Measurements from ENCODE around the gene C1orf216. TPM values are rescaled to one million over a fixed set of nuclear protein-coding genes. Genes with fewer than 3 reads are reported as not detected.
"Not testable (repeated sequence)": the region's sequence is repeated elsewhere in the genome, so short reads cannot be mapped to it uniquely, and the experiment has no call there.

C1orf216 gene
- total RNA-seq, 1 experiment from 2014 or later = 18.0 TPM

DNA sequence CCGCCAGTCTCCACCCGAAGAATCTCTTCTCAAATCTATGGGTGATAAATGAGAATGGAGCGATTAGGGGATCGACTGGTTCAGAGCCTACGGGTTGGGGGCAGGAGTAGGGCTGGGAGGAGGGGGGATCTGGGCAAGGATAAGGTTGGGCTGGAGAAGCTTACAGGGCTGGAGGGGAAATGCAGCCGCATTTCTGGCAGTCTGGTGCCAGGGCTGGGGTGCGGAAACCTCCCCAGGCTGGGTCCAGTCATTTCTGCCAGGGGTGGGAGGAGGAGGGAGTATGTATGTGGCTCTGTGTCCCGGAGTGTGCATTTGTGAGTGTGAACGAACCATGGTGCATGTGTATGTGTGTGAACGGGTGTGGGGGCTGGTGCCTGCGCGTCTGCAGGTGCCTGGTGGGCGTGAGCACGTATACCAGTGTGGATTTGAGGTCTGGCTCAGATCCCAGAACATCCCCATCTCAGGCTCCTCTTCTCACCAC lies 10.2 kb downstream of the C1orf216 start:
- DNase-seq (ENCODE audit: low spot score) = no peak
- in situ Hi-C loops (cut with HindIII; ENCODE audit: low sequenced_read_pairs) = no loop called here

DNA sequence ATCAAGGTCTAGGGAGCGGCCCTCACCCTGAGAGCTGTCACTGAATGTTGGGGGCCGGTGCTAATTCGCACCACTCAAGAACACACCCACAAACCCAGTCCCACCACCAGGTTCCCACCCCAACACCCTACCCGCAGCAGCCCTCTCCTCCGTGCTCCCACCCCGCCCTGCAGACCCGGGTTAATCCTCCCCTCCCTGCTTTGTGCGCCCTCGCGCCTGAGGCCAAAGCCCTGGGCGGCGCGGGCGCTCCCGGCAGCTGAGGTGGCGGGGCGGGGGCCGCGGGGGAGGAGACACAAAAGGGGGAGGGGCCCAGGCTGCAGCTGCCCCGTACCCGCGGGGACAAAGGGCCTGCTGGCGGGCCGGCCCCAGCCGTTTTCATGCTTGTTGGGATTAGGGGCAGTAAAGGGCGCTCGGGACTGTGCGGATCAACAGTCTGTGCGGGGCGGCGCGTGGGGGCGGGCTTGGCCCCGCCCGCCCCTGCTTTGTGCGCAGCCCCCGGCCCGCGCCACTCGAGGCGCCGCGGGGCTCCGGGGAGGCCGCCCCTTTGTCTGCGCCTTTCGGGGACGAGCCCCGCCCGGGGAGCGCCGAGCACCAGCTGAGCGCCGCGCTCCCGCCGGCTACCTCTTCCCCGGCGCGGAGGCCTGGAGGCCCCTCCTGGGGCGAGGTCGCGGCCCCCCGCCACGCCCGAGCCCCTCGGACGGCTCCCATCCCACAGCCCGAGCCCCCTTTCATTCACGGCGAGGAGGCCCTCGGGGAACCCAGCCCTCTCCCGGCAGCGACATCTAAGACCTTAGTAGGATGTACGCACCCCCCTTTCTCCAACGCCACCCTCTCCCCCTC lies 10.9 kb downstream of the C1orf216 start:
- in situ Hi-C loops (cut with HindIII; ENCODE audit: low sequenced_read_pairs) = no loop called here
- DNase-seq (ENCODE audit: low spot score) = no peak

DNA sequence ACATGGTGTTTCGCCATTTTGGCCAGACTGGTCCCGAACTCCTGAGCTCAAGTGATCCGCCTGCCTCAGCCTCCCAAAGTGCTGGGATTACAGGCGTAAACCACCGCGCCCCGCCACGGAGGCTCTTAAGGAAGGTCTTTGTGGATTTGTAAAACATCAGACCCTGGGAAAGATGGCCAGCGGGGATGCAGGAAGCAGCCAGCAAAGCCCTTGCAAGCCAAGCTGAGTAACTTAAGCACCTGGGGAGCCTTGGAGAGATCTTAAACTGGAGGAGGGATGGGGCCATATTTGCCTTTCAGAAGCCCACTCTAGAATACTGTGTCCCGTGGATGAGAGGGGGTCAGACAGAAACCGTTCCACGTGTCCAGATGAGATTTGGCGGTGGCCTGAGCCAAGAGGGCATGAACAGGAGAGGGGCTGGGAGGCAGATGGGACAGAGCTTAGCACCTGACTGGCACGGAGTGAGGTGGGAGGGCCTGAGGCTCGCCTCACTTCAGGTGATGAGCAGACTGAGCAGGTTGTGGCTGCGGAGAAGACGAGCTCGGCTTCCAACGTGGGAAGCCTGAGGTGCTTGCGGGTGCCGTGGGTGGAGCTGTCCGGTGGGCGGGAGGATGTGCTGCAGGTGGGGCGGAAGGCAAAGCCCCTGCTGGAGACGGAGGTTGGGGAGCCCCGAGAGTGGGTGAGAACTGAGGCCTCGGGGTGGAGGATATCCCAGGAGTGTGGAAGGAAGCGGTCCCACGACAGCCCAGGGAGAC lies 11.7 kb downstream of the C1orf216 start:
- in situ Hi-C loops (cut with HindIII; ENCODE audit: low sequenced_read_pairs) = no loop called here
- DNase-seq (ENCODE audit: low spot score) = no peak

DNA sequence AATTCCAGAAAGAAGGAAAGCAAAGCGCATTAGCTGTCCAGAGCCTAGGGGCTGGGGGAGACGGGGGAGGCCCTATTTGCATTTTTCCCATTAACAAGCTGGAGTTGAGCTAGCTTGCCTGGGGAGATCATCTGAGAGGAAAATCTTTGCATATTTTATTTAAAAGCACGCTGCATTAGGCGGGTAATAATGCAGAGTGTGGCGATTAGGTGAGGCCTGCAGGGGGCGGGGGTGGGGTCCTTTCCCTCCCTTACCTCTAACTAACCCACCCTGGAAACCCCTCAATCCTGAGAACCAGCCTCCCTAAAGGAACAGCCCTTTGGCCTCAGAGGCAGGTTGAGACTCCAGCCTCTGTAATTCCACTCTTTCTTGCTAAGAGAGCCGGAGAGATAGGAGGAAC lies 16.2 kb downstream of the C1orf216 start:
- no peak for DNase-seq (ENCODE audit: low spot score)
- in situ Hi-C loops (cut with HindIII; ENCODE audit: low sequenced_read_pairs) = no loop called here

DNA sequence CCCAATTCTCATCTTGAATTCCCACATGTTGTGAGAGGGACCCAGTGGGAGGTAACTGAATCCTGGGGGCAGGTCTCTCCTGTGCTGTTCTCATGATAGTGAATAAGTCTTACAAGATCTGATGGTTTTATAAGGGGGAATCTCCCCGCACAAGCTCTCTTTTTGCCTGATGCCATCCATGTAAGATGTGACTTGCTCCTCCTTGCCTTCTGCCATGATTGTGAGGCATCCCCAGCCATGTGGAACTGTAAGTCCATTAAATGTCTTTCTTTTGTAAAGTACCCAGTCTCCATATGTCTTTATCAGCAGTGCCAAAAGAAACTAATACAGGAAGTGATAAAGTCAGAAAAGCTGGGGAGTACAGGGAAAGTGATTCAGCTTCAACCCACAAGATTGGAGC lies 19.5 kb downstream of the C1orf216 start:
- not testable (repeated sequence) for DNase-seq (ENCODE audit: low spot score)

DNA sequence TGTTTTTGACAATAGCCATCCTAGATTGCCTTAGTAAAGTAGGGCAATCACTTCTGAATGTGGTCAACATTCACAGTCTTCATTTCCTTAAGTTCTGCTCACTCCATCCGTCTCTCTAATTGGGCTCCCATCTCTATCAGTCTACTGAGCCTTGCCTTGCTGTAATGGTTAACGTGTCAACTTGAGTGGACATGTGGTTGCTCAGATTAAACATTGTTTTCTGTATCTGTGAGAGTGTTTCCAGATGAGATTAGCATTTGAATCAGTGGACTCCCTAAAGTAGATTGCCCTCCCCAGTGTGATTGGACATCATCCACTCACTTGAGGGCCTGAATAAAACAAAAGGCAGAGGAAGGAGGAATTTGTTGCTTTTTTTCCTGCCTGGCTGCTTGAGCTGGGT lies 26.4 kb downstream of the C1orf216 start:
- DNase-seq (ENCODE audit: low spot score) = no peak
- in situ Hi-C loops (cut with HindIII; ENCODE audit: low sequenced_read_pairs) = no loop called here

More for the DNA sequence above, 19.5 kb downstream of the C1orf216 start:
- in situ Hi-C loops (cut with HindIII; ENCODE audit: low sequenced_read_pairs) = not testable (repeated sequence)

DNA sequence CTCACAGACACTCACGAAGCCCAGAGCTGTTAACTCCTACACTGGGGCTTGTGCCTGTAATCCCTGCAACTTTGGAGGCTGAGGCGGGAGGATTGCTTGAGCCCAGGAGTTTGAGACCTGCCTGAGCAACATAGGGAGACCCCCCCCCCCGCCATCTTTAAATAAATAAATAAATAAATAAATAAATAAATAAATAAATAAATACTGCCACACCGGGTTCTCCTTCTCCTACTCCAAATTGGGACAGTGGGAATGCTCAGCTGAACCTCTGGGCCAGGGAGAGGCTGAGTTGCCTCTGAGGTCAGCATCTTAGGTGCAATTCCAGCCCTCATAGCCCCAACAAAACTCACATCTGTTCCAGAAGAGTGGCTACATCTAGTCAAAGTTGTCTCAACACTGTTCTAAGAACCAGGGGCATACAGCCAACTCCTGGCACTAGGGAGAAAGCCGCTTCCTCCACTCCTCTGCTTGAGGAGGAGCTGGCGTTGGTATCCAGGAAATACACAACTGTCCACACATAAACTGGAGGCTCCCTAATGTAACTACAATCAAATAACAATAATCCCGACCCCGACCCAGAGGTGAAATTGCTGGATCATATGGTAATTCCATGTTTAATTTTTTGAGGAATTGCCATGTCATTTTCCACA lies 27.0 kb downstream of the C1orf216 start:
- in situ Hi-C loops (cut with HindIII; ENCODE audit: low sequenced_read_pairs) = no loop called here
- DNase-seq (ENCODE audit: low spot score) = no peak

DNA sequence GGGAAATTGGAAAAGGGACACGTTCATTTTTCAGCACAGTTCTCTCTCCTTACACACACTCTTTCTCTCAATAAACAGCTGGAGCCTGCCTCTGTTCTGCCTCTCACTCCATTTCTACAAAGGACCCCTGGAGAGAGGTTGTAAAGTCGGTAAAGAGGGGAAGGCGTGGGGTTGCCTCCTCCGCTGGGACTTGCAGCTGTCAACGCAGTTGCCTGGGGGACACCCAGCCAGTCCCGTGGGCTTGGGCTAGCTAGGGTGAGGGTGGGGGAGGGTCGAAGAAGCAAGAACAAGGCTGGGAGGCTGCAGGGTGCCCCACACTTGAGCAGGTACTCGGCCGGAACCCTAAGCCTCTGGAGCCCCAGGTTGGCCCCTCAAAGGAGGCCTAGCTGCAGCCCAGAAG lies 27.6 kb downstream of the C1orf216 start:
- in situ Hi-C loops (cut with HindIII; ENCODE audit: low sequenced_read_pairs) = no loop called here
- no peak for DNase-seq (ENCODE audit: low spot score)

DNA sequence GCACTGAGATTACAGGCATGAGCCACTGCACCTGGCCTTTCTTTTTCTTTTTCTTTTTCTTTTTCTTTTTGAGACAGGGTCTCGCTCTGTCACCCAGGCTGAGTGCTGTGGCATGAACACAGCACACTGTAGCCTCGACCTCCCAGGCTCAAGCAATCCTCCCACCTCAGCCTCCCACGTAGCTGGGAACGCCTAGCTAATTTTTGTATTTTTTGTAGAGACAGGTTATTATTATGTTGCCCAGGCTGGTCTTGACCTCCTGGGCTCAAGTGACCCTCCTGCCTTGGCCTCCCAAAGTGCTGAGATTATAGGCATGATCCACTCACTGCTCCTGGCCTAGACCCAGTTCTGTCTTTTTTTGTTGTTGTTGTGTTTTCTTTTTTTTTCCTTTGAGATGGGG lies 28.6 kb downstream of the C1orf216 start:
- DNase-seq (ENCODE audit: low spot score); in situ Hi-C loops (cut with HindIII; ENCODE audit: low sequenced_read_pairs): not testable (repeated sequence)

DNA sequence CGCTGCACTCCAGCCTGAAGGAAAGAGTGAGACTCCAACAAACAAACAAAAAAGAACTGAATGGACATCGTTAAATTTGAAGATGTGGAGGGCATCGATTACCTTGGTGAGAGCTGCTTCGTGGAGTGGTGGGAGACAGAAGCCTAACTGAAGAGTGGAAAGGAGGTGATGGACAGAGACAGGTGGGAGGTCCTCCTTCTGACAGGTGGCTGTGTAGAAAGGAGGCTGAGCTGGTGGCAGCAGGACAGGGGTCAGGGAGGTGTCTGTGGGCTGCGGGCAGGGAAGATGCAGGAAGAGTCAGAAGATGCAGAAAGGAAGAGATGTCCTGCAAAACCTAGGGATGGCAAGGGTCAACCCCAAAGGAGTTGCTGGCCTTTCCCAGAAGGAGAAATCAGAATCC lies 30.5 kb downstream of the C1orf216 start:
- in situ Hi-C loops (cut with HindIII; ENCODE audit: low sequenced_read_pairs) = no loop called here
- no peak for DNase-seq (ENCODE audit: low spot score)

DNA sequence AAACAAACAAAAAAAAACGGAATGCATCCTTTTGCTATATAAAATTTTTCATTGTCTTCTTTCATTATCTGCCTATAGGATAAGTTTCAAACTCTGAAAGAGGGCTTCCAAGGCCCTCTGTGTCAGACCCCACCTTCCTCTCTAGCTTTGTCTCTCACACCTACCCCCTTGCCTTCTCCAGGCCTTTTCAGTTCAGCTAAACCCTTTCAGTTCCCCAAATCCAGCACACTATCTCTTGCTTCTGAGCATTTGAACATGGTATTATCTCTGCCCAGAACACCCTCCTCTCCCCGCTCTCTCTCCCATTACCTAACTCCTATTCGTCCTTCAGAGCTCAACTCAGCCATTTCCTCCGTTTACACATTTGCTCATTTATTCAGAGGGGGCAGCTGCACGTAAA lies 35.7 kb downstream of the C1orf216 start:
- DNase-seq (ENCODE audit: low spot score) = no peak
- in situ Hi-C loops (cut with HindIII; ENCODE audit: low sequenced_read_pairs) = no loop called here

DNA sequence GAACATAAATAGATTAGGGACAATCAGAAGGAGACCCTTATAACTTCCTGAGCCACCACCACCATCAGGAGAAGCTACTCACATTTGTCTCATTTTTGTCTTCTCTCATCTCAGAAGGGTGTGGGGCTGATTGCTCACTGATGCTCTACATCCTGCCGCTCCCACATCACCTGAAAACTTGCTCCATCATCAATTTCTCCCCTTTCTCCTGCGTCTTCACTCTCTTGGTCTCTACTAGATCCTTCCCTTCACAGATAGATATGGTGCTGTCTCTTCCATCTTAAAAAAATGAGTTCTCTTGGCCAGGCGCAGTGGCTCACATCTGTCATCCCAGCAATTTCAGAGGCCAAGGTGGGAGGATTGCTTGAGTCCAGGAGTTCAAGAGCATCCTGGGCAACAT lies 38.4 kb downstream of the C1orf216 start:
- DNase-seq (ENCODE audit: low spot score) = no peak
- in situ Hi-C loops (cut with HindIII; ENCODE audit: low sequenced_read_pairs) = no loop called here

DNA sequence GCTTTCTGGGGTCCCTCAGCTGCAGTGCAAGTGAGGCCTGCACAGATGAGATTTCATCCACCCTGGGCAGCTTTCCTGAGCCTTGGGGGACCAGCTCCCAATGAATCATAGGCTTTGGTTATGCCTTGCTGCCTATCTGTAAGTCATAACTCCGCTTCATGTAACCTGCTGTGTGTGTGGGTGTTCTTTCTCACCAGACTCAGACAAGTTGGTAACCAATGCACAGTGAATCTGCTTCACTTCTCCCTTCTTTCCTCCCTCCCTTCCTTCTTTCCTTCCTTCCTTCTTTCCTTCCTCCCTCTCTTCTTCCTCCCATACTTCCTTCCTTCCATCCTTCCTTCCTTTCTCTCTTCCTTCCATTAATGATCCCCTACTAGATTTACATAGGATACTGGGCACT lies 42.9 kb downstream of the C1orf216 start:
- DNase-seq (ENCODE audit: low spot score) = no peak
- in situ Hi-C loops (cut with HindIII; ENCODE audit: low sequenced_read_pairs) = no loop called here

DNA sequence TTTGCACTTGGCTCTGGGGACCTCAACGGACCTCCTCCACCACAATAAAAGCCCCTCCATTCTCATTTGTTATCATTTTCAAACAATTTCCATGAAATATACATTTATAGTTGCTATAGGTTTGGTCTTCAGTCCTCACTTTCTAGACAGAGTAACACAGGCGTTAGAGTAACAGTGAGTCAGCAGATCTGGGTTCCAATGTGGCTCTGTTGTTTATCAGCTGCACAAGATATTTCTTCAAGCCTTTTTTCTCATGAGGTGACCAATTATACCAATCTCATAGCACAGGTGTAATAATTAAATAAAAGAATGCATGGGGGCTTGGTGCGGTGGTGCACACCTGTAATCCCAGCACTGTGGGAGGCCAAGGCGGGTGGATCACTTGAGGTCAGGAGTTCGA lies 44.6 kb downstream of the C1orf216 start:
- in situ Hi-C loops (cut with HindIII; ENCODE audit: low sequenced_read_pairs) = no loop called here
- DNase-seq (ENCODE audit: low spot score) = no peak

DNA sequence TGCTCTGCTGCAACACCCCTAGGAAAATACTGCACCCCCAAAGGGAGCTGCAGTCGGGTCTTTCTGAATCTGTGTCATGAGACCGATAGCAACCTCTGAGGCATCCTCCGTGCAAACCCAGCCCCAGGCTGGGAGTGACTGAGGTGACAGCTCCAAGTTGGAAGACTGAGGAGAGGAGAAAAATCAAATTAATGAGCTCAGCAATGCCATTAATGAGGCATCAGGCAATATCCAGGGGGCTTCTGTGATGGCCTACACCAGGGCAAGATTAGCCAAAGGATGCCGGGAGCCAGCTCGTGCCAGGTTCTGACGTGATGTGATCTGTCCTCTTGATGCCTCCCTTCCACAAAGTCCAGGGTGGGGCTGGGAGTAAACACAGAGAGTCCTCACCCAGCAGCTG lies 46.6 kb downstream of the C1orf216 start:
- in situ Hi-C loops (cut with HindIII; ENCODE audit: low sequenced_read_pairs) = no loop called here
- no peak for DNase-seq (ENCODE audit: low spot score)

DNA sequence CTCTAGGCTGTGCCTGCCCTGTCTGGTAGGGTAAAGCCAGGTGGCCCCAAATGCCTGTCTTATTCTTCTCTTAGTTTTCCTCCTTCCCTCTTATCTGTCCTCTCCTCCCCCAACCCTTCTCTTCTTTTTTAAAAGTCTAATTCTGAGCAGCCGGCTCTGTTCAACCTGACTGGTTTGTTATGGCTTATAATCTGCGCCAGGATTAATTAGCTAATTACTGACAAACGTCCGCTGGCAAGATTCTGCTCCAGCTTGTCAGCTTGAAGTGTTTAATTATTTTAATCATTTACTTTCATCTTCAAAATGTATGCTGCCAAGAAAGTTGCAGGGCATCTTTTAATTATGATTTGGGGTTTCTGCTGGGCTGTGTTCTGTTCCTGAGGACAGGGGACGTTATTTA lies 50.2 kb downstream of the C1orf216 start:
- in situ Hi-C loops (cut with HindIII; ENCODE audit: low sequenced_read_pairs) = no loop called here
- peak; percentile 2 for DNase-seq (ENCODE audit: low spot score)

DNA sequence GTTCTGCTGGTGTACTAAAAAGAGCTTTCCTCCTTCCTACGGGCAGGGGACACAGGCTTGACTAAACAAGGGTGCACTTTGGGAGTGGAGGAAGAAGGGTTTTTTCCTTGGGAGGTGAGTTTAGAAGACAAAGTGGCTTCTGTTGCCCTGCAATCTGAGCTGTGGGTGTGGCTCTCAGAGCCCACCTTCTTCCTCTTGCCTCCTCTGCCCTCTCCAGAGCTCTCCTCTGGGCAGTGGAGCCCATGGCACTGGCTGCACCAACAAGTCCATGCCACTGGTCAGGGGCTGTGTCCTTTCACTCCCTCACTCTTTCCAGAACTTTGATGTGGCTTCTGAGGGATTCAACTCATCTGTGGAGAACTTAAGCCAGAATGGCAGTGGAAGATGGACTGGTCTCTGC lies 51.8 kb downstream of the C1orf216 start:
- DNase-seq (ENCODE audit: low spot score) = no peak
- in situ Hi-C loops (cut with HindIII; ENCODE audit: low sequenced_read_pairs) = no loop called here

DNA sequence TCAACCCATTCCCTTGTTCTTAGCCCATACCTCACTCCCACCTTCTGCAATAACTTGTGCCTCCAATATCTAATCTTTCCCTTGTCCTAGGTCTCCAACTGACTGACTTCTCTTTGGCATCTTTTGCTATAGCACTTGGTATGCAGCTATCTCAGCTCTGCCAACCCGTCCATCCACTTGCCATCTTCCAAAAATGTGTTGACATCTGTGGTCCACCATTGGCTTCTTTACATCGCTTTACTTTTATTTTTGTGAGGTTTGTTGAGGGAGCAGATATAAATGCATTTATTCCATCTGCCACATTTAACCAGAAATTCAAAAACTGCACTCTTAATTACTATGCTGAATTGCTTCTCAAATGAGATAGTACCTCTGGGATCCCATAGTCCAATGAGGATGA lies 52.5 kb downstream of the C1orf216 start:
- DNase-seq (ENCODE audit: low spot score) = no peak
- in situ Hi-C loops (cut with HindIII; ENCODE audit: low sequenced_read_pairs) = no loop called here

Data from G401 (cell line).